Ishikawa (cell line): ENCODE data around the gene RBM25.

Source experiments
- CEBPB ChIP-seq: IDR thresholded peaks from 2 replicates; pipeline ENCODE4 v1.6.1; 2012
- CREB1 ChIP-seq: IDR thresholded peaks from 2 replicates; pipeline ENCODE4 v1.6.1; 2012; ENCODE audit warnings: low read depth
- EGR1 ChIP-seq: IDR thresholded peaks from 2 replicates; pipeline ENCODE4 v1.6.1; 2012
- EP300 ChIP-seq: IDR thresholded peaks from 2 replicates; pipeline ENCODE4 v1.6.1; 2012; ENCODE audit warnings: borderline replicate concordance
- FOXM1 ChIP-seq: IDR thresholded peaks from 2 replicates; pipeline ENCODE4 v1.6.1; 2012; ENCODE audit warnings: low read depth, borderline replicate concordance
- MAX ChIP-seq: IDR thresholded peaks from 2 replicates; pipeline ENCODE4 v1.6.1; 2012
- NFIC ChIP-seq: IDR thresholded peaks from 2 replicates; pipeline ENCODE4 v1.6.1; 2012
- RAD21 ChIP-seq: IDR thresholded peaks from 2 replicates; pipeline ENCODE4 v1.6.1; 2012; ENCODE audit warnings: low read depth
- REST ChIP-seq: IDR thresholded peaks from 2 replicates; pipeline ENCODE4 v1.6.1; 2012; ENCODE audit warnings: low read depth, mild to moderate bottlenecking
- TAF1 ChIP-seq: IDR thresholded peaks from 2 replicates; pipeline ENCODE4 v1.6.1; 2012; ENCODE audit warnings: low read depth, mild to moderate bottlenecking
- TCF12 ChIP-seq: IDR thresholded peaks from 2 replicates; pipeline ENCODE4 v1.6.1; 2012; ENCODE audit warnings: low read depth
- USF1 ChIP-seq: IDR thresholded peaks from 2 replicates; pipeline ENCODE4 v1.6.1; 2012
- YY1 ChIP-seq: IDR thresholded peaks from 2 replicates; pipeline ENCODE4 v1.6.1; 2012; ENCODE audit warnings: low read depth
- ZBTB7A ChIP-seq: IDR thresholded peaks from 2 replicates; pipeline ENCODE4 v1.6.1; 2012; ENCODE audit warnings: low read depth

- no peak for TF ChIP-seq FOXM1
- no peak for TF ChIP-seq NFIC
- TF ChIP-seq RAD21 = no peak
- TF ChIP-seq MAX = no peak
- TF ChIP-seq EP300 = no peak
- no peak for TF ChIP-seq TAF1
- TF ChIP-seq EGR1 = no peak
- no peak for TF ChIP-seq REST
- no peak for TF ChIP-seq USF1
- no peak for TF ChIP-seq TCF12
- TF ChIP-seq CREB1 = no peak
- no peak for TF ChIP-seq YY1
- no peak for TF ChIP-seq ZBTB7A
- no peak for TF ChIP-seq CEBPB
These were observed 57.8 kb downstream of the RBM25 start for GRCh38 chr14:73116079-73116665.
